GM19025 (cell line): ENCODE measurements around the gene CCDC7.
"Not testable (repeated sequence)": the region's sequence is repeated elsewhere in the genome, so short reads cannot be mapped to it uniquely, and the experiment has no call there.

Source experiments
- ATAC-seq: cut with Tn5 transposase; IDR thresholded peaks from one replicate; pipeline ENCODE4 v1.9.1; 2021; ENCODE audit warnings: mild to moderate bottlenecking, low read depth, moderate library complexity; ENCODE audit not compliant: unreplicated experiment

Gene CCDC7

GRCh38 chr10:32687116-32687515, 241.2 kb downstream of the CCDC7 start:
- no peak for ATAC-seq

DNA sequence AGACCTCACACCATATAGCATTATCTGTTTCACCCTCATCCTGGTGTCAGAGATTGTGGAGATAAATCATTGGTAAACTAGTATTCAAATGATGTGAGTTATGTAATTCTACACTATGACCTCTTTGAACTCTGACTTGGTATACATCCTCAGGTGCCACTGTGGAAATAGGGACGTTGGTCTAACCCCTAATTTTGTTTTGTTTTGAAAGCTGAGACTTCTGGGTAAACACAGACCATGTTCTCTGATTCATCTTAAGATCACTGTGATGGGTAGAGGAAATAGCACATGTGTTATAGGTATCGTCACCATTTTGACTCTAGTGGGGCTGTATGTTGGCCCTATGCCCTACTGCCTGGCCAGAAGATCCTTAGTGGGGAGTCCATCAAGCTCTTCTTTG, 241.6 kb downstream of the CCDC7 start:
- no peak for ATAC-seq

DNA sequence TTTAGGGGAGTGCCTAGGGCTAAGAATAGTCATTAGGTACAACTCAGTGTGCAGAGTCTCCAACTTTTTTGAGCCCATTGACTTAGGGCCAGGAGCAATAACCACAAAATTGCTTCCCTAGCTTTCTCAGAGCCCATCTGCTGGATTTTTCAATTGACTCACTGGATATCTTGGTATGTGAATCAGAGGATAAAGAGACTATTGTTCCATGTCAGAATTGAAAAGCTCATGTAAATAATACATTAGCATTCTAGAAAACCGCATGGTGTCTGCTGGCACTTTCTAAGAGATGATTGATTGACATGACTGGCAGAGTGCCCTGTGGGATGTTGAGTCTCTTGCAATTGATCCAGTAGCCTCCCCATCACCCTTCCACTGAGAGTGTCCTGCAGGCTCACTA, 246.2 kb downstream of the CCDC7 start:
- no peak for ATAC-seq

DNA sequence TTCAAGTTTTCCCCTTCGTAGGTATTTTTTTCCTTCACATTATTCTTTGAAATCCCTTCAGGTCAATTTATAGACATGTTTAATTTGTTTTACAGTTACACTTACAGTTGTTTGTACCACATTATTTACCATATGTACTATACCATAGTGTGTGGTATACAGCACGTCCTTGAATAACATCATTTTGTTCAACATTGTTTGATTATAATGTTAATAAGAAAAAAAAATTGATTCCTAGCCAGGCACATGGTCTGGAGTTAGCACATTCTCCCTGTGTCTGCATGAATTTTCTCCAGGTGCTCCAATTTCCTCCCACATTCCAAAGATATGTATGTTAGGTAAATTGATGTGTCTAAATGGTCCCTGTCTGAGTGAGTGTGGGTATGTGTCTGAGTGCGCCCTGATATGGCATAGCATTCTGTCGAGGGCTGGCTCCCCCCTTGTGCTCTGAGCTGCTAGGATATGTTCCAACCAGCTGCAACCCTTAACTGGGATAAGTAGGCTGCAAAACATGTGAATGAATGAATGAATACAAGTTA, 247.6 kb downstream of the CCDC7 start:
- no peak for ATAC-seq

DNA sequence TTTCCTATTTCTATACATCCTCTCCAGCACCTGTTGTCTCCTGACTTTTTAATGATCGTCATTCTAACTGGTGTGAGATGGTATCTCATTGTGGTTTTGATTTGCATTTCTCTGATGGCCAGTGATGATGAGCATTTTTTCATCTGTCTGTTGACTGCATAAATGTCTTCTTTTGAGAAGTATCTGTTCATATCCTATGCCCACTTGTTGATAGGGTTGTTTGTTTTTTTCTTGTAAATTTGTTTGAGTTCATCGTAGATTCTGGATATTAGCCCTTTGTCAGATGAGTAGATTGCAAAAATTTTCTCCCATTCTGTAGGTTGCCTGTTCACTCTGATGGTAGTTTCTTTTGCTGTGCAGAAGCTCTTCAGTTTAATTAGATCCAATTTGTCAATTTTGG, 253.7 kb downstream of the CCDC7 start:
- not testable (repeated sequence) for ATAC-seq

DNA sequence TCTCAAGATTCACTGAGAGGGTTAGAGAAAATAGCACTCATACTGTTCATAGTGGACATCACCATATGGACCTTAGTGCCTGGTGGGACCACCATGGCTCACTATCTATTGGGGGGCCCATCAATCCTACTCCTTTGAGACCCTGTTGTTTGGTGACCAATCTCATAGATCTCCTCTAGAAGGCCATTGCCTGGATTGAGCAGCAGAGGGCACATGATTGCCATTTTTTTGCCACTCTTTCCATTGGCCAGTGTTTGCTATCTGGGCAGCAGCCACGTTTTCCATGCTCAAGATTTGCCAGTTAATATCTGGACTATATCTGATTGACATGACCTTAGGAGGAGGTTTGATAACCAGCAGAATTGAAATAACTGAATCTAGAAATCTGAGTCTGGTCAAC, 267.6 kb downstream of the CCDC7 start:
- no peak for ATAC-seq

- ATAC-seq: no peak
Observed at GRCh38 chr10:32731527-32731926, 285.6 kb downstream of the CCDC7 start.

DNA sequence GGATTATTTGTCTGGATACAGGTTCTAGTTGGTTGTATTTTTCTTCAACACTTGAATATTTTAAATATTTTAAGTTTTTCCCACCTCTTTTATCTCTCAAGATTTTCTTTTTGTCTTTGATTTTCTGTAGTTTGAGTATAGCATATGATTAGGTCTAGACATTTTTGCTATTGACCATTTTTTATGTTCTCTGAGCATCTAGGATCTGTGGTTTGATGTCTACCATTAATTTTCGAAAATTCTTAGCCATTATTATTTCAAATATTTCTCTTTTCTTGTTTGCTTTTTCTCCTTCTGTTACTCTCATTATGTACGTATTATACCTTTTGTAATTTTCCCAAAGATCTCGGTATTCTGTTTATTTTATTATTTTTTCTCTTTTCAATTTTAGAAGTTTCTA, 293.0 kb downstream of the CCDC7 start:
- no peak for ATAC-seq

DNA sequence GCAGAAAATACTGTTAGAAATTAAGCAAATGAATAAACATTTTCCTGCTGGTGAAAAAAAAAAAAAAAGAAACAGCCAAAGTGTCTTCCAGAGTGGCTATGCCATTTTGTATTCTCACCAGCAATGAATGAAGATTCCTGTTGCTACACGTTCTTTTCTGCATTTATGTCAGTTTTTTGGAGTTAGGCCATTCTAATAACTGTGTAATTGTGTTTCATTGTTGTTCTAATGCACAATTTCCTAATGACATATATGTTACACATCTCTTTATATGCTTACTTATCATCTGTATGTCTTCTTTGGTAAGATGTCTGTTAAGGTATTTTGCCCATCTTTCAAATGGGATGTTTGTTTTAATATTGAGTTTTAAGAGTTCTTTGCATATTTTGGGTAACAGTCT, 298.4 kb downstream of the CCDC7 start:
- no peak for ATAC-seq

- ATAC-seq: no peak
Observed at GRCh38 chr10:32746869-32747268, 300.9 kb downstream of the CCDC7 start.

DNA sequence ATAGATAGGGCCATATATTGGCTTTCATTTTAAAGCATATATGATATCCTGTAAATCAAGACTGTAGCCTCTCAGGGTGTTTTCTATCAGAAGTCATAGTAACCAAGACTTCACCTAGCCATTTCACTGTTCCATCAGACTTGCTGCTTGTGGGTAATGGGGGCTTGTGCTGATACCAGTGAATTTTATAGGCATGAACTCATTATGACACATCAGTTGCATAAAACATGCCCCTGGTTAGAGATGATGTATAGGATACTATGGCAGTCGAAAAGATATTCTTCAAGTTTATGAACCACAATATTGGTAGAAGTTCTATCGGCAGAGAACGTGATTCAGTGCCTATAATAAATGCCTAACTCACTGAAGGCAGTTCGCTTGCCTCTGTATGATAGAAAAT, 305.6 kb downstream of the CCDC7 start:
- no peak for ATAC-seq

GRCh38 chr10:32754900-32755299, 309.0 kb downstream of the CCDC7 start:
- ATAC-seq: not testable (repeated sequence)

DNA sequence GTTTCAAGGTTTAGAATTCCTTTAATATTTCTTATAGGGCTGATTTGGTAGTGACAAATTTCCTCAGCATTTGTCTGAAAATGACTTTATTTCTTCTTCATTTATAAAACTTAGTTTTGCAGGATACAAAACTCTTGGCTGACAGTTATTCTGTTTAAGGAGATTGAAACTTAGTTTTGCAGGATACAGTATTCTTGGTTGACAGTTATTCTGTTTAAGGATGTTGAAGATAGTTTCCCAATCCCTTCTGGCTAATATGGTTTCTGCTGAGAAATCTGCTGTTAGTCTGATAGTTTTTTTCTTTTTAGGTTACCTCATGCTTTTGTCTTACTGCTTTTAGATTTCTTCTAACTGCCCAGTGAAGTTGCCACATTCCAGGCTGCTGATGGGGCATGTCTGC, 325.3 kb downstream of the CCDC7 start:
- ATAC-seq: no peak

GRCh38 chr10:32773105-32773504, 327.2 kb downstream of the CCDC7 start:
- ATAC-seq: no peak

DNA sequence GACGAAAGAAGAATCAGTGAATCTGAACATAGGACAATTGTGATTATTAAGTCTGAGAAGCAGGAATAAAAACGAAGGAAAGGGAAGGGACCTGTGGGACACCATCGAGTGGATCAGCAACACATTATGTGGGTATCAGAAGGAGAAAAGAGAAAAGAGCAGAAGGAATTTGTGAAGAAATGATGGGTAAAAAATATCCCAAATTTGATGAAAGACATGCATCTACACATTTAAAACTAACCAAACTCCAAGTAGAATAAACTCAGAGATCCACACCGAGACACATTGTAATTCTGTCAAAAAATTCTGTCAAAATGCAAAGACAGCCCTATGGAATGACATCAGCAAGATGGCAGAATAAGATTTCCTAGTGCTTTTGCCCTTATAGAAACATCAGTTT, 341.0 kb downstream of the CCDC7 start:
- no peak for ATAC-seq

- no peak for ATAC-seq
Observed at GRCh38 chr10:32787690-32788284, 341.8 kb downstream of the CCDC7 start.

DNA sequence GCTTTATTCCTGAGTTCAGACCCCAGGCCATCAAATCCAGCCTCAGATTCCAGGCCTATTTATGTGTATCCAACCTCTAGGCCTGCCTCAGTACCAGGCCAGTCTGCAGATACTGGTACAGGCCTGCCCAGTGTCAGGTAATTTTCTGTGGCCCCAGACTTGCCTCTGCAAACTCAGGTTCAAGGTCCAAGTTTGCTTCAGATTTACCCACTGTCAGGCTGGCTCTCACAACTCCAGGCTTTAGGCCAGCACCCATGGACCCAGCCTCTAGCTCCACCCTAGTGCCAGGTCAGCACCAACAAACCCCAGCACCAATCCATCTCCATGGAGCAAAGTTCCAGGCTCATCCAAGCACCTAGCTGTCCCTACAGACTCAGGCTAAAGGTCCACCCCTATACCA, 342.4 kb downstream of the CCDC7 start:
- ATAC-seq: no peak

DNA sequence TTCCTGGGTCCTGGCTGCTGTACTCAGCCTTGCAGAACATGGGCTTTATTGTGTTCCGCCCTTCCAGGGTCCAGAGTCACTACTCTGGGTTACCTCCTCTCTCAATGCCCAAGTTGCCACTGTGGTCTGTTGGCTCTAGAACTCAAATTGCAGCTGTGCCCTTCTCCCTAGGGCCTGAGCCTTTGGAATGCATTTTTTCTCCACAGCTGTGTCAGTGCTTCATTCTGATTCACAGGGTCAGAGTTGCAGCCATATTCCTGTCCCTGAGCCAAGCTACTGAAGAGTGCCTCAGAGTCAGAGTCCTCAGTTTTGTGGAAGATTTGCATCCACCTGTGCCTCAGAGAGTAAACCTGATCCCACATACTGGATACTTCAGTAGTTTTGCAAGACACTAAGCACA, 344.5 kb downstream of the CCDC7 start:
- ATAC-seq: no peak

DNA sequence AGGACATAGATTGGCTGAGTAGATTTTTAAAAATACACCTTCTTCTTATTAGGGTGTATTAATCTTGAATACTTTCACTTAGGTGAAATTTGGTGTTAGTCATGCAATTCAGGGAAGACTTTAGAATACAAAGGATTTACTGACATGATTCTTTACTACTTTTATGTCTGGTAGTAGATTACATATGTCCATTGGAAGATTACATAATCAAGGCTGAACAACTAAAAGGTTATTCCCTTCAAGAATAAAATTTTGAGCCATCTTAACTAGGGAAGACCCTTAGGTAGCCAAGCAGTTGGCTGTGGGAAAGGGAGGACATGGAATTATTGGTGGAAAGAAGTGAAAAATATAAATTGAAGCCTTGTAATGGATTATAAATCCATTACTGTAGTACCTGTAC, 347.1 kb downstream of the CCDC7 start:
- no peak for ATAC-seq

DNA sequence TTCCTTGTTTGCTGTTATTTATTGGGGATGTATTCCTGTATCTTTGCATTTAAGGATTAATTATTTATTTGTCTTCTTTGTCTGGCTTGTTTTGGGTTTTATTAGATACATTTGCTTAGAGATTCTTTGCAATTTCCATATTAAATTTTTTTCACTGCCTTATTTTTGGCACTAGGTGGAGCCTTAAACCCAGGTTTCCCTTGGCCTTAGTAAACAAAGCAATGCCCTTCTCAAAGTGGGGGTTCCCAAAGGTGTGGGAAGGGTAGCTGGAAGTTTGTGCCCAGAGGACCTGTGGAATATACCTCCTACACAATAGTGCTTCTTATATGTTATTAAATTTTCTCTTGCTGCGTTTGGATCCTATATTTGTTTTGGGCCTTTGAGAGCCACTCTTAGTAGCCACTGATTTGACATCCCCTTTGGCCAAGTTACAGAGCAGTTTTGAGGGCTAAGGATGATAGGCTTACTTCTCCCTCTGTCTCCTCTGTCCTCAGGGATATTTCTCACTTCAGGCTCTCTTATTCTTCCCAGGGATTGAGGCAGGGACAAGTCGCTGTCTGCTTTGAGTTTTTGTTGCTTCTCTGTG, 349.8 kb downstream of the CCDC7 start:
- ATAC-seq: no peak

DNA sequence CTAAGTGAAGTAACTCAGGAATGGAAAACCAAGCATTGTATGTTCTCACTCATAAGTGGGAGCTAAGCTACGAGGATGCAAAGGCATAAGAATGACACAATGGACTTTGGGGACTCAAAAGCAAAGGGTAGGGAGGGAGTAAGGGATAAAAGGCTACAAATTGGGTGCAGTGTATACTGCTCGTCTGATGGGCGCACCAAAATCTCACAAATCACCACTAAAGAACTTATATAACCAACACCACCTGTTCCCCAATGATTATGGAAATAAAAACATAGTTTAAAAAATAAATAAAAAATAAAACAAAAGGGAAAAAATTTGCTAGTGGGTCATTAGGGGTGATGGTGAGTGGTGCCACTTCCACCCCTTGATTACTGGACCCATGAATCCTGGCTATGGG, 351.5 kb downstream of the CCDC7 start:
- not testable (repeated sequence) for ATAC-seq

GRCh38 chr10:32846974-32847373, 401.0 kb downstream of the CCDC7 start:
- ATAC-seq: no peak
